ELF-1 (cell line): ENCODE data around the gene TXNL4B.

ENCODE experiments used
- DNase-seq: peaks from one replicate; pipeline ENCODE4 v3.0.0-alpha.2; 2016; ENCODE audit warnings: low read depth, low spot score

Gene TXNL4B

DNA sequence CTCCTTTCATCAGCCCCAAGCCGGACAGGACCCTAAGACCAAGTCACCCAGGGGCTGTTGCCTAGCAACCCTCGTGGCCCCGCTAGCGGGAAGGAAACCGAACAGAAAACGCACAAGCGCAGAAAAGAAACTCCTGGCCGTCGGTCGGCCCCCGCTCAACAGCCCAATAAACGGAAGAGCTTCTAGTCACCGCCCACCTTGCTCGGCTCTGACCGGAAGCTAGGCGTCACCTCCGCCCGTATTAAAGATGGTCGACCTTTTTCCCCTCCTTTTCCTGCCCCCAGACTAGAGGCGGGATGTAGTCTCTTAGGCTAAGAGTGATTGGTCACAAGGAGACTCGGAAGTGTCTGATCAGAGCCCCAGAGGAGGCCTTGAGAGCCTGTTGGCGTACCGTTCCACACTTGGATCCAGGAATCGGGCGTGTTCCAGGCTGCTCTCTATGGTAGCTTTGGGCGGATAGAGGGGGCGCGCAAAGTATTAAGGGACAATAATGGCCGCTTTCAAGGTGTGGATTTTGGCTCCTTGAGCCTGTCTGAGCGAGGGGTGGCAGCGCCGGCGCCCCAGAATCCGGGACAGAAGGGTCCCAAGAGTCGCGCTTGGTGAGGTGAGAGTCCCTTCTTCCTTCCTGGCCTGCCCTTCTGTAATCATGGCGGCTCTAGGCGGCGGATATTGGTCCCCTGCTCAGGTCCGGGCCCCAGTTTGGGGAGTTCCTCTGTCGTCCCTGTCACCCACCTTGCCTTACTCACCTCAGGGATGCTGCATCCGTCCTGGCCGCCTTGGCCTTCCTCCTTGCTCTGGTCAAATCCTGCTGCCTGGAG lies at the start of gene TXNL4B, which contains the start of gene DHX38:
TXNL4B (minus strand) TSS at position 173 of the 818 bp plus-strand sequence. CDS start 2,871 bp downstream, outside the sequence.
DHX38 (plus strand) TSS at position 400 of the 818 bp plus-strand sequence. CDS start 2,311 bp downstream, outside the sequence.
- DNase-seq, result peak; percentile 99

DNA sequence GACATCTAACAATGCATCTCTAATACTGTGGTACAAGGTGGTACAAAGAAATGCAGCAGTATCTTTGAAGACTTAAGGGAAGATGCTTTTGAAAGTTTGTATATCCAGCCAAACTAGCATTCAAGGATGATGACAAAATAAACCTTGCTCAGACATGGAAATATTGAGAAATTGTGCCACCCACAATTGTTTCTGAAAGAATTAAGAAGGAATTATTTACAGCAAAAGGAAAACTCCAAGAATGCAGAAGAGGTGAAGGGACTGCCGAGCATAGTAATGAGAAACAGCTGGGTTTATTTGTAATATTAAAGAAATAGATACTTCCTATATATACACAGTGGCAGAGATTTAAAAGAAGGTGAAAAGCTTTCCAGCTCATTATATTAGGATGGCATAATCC lies 49.1 kb upstream of the TXNL4B start:
- no peak for DNase-seq

DNA sequence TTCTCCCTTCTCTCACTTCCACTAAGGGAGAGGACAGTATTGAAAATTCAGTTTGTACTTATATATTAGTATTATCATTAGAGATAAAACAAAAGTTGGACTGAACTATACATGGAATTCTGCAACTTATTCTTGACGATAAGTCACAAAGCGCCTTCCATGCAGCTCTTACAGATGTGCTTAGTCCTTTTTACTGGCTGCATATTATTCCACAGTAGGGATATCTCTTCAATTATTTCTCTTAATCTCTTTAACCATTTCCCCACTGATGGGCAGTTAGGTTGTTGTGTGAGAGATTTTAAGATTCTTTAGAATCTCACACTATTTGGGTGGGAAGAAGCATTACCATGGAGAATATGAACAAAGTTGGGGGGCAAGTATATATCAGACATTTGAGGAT lies 46.5 kb upstream of the TXNL4B start:
- no peak for DNase-seq

DNA sequence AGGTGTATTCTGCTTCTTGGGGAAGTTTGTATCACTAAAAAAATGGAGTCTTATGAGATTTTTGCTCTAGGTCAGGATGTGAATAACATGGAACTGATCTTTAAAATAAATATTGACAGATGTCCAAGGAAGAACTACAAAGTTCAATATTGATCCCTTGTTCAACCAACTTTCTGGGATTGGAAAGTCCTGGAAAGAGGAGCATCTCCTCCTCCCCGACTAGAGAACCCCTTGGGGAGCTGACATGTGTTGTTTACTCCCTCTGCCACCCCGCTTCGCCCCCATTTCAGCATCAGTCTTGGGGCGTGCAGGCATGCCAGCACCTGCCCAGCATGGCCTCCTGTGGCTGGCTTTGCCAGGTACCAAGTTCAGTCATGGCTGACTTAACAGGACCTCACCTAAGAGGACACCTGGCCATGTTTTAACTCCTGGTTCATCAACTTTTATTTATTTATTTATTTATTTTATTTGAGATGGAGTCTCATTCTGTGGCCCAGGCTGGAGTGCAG lies 44.7 kb upstream of the TXNL4B start:
- no peak for DNase-seq

DNA sequence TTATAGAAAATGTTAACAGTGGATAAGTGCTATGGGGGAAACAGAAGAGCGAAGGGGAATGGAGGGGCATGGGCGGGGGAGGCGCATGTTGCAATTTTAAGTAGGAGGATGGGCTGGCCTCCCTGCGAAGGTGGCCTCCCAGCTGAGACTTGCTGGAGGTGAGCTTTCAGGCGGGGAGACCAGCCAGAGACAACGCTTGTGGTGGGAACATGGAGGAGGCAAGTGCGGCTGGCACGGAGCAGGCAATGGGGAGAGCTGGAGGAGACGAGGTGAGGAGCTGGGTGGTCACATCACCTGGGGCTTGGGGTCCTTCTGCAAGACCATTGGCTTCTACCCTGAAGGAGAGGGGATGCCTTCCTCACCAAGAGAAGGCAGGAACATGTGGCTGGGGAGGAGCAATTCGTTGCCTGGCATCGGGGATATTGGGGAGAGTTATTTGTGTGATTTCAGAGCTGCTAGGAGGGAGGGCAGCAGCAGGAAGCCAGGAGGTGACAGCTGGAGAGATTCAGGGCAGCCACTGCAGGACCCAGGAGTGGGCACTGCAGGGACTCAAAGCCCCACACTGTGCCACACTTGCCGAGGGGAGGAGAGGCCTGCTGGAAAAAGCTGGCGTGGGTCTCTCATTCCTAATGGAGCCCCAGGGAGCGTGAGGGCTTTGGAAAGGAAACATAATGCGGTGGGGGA lies 44.1 kb upstream of the TXNL4B start:
- no peak for DNase-seq

DNA sequence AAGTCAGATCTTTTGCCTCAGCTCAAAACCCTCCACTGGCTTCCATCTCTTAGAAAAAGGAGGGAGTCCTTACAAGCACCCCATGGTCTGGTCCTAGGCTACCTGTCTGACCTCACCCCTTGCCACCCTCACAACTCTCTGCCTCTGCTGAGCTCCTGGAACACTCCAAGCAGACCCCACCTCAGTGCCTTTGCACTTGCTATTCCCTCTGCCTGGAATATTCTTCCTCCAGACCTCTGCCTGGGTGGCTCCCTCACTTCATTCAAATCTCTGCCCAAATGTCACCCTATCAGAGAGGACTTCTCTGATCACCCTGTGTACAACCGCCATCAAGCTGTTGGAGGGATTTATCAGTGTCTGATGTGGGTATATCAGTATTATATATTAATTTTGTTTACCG lies 41.1 kb upstream of the TXNL4B start:
- DNase-seq, result no peak

DNA sequence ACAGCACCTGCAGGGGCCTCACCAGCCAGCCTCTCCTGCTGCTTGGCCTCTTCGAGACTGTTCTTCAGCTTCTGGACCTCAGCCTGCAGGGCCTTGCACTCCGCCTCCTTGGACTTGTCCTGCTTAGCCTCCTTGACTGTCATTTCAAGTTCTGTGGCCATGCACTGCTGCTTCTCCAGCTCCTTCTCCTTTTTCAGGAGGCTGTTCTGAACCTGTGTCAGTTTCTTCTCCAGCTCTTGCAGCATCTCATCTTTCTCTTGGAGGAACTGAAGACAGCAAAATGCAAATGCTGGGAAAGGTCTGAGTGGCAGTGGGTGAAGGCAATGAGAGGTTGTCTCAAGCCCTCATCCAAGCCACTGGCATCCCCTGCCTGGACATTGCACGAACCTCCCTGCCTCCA lies 39.3 kb upstream of the TXNL4B start:
- no peak for DNase-seq

DNA sequence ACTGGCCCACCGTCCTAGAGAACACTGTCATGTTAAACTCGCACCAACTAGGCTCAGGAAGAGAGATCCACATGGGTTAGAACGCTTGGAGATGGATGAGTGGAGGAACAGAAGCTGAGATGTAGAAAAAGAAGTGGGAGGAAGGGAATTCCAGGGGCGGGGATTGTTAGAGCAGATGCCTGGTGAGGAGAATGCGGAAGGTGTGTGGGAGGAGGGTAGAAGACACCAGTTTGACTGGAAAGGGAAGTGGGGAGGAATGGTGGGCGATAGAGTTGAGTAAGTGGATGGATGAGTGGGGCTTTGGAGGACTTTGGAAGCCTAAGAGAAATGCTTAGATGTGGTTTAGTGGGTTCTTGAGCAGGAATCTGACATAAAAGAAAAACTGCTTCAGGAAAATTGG lies 37.6 kb upstream of the TXNL4B start:
- DNase-seq, result peak; percentile 43

DNA sequence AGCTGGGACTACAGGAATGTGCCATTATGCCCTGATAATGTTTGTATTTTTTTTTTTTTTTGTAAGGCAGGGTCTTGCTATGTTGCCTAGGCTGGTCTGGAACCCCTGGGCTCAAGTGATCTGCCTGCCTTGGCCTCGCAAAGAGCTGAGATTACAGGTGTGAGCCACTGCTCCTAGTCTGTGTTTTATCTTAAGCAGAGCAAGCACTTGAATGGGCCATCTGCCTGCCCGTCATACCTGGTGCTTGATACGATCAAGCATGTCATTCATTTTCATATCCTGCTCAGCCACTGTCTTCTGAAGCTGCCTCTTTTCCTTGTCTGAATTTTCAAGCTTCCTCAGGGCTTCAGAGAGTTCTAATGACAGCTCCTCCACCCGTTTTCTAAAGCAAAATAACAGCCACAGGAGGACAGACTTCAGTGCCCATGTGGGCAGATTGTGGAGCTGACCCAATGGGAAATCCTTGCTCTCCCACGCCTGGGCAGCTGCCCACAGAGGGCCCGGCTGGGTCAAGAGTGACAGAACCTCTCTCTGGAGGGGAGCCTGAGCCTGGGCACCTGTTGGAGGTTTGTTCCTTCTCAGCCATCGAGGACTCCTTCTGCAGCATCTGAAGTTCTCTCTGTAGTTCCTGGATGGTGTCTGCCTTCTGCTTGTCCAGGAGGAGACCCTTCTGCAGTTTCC lies 36.7 kb upstream of the TXNL4B start:
- no peak for DNase-seq

DNA sequence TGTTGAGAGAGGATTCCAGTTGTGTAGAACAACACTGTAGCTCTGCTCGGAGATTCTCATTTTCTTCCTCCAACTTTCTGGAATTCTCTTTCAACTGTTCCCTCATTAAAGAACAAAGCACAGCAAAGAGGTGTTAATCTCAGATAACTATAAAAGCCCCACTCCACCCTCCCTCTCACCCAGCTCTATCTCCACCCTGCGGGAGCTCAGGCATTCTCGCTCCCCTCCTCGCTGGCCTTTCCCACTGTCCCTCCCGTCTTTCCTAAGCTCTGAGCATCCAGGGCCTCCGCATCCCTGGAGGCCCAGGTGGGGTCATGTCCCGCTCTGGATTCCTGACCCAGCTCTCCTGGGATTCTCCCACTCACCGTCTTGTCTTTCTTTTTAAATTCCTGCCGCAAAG lies 35.3 kb upstream of the TXNL4B start:
- peak; percentile 49 for DNase-seq

DNA sequence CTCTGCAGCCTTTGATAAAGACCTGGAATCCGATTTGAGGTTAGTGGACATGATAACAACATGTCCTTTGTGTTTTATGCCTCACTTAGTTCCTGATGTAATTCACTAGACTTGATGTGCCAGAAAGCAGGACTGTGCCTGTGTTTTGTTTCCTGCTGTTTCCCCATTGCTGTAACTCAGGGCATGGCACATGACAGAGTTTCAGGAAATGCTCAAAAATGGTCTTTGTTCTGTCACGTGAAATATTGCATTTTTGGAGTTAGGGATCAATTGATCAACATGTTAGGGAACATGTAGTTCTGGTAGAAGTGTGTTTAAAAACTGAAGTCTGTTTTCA lies 33.0 kb upstream of the TXNL4B start:
- no peak for DNase-seq

DNA sequence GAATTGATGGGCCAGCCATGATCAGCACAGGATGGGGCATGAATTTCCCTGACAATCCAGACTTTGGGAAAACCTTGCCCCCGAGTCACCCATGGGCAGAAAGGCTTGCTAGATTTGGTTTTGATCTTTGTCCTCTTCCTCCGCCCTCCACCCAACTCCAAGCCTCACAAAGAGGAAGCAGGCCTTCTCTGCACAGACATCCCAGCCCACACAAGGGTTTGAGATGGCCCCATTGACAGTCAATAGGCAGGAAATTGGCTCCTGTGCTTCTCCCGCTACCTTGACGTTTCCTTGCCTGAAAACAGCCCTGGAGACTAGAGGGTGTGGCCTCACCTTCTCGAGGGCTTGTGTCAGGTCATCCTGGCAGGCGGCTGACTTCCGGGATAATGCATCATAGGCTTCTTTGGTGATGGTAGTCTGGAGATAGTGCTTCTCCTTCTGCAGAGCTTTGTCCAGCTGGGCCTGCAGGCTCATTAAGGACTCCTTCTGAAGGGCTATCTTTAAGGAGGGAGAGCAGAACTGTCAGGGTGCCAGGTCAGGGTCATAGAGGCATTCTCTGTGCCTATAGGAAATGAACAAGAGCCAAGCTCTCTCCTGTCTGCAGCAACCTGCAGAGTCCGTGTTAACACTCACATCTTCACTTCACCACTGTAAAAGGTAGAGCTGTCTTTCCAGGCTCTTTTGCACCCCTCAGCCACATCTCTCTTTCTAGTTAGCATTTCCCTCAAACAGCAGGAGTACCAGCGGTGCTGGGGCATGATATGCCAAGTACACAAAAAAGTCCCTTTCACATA lies 32.4 kb upstream of the TXNL4B start:
- DNase-seq, result no peak

DNA sequence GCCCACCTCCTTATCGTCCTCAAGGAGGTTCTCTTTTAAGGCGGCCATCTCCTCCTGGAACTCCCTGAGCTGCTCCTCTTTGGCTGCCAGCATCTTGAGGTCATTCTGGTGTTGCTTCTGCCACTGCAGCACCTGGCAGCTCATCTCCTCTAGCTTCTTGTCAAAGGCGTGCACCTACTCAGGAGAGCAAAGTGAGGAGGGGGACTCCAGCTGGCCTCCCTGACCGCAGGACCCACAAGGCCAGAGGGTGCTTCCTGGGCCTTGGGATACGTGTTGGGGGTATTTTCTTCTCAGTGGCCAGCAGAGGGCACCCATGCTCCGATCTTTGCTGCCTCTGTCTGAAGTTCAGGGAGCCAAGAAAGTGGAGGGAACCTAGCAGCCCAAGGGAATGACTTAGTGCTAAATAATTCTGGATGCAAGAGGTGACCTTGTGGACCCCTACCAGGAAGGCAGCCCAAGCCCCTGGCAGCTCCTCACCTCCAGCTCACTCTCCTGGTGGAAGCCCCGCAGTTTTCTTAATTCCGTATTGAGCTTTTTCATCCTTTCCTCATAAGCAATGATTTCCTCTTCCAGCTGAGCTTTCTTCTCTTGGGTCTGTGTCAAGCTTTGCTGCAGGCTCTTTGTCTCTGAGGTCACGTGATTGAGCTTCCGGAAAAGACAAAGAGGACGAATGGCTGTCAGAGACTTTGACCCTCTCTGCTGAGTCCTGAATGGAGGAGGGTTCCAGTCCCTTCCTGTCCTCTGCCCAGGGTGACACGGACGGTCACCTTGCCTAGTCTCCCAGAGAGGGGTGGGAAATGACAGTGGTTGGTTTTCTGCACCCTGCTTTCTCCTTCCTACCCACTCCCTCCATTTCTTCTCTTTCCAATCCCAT lies 31.6 kb upstream of the TXNL4B start:
- DNase-seq, result peak; percentile 86

DNA sequence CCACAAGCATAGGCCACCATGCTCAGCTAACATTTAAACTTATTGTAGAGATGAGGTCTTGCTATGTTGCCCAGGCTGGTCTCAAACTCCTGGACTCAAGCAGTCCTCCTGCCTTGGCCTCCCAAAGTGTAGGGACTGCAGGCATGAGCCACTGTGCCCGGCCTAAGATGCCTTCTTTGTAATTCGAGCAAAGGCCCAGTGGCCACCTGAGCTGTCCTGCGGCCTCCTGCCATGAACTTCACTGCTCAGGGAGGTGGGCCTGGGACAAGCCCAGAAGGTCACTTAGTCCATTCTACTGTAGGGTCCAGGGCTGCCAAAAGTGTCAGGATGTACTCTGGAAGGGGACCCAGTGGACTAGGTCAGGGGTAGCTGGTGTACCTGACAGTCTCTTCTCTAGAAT lies 30.7 kb upstream of the TXNL4B start:
- DNase-seq, result no peak

DNA sequence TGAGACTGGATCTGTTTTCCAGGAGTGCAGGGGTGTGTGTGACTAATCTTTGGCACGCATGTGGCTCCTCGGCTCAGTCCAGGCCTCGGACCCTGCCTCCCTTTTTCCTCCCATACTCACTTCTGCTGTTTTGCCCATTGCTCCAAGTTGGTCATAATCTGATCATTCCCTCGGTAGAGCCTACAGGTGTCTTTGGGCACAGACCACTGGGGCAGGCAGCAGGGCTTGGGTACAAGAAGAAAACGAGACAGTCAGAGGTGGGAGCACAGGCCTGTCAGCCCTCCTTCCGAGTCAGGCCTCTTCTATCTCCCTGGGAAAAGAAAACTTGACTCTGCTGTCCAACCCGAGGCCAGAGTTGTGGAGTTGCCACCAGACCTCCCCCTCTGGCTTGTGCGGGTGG lies 30.0 kb upstream of the TXNL4B start:
- DNase-seq, result no peak

DNA sequence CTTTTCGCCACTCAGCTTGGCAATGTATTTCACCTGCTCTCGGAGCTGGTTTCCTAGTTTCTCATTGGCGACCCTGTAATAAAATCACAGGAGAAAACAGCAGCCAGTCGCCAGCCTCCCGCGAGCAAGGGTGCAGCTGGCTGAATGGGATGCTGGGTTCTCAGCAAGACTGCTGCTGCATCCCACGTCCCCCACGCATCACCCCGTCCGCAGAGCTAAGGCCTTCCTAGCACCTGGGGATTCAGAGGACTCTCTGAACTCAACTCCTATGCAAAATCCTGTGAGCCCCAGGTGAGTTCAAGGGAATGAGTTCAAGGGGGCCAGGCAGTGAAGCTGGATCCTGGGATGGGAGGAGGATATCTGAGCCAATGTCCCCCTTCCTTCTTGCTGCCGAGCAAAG lies 29.5 kb upstream of the TXNL4B start:
- no peak for DNase-seq

DNA sequence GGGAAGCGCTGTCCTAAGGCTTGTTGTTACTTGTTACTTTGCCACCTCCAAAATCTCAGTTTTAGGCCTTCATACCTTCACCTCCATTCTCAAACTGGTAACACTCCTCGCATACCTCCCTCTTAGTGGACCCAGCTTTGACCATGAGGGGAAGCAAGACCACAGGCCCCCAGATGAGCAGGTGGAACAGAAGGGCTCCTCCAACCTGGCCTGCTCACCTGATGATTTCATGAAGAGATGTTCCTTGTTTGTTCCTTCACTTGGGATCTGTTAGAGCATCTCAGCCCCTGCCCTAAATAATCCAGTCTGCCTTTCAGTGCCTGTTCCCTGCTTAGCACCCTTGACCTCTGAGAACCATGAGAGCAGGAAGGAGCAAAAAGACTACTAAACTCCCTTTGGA lies 28.9 kb upstream of the TXNL4B start:
- DNase-seq, result no peak

DNA sequence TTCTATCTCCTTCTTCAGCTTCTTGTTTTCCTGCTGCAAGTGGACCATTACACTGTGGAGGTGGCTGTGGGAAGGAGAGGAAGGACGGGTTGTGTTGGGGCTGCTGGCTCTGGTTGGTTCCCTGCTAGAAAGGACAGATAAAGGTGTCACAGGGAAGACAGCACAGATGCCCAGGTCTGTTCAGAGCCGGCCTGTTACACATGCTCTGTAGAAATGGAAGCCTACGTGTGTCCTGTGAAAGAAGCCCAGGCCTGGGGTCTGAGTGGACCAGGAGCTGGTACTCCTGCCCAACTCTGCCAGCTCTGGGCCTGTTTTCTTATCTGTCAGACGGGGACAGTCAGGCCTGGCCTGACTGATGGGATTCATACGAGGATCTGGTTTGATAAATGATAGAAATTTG lies 26.6 kb upstream of the TXNL4B start:
- no peak for DNase-seq

DNA sequence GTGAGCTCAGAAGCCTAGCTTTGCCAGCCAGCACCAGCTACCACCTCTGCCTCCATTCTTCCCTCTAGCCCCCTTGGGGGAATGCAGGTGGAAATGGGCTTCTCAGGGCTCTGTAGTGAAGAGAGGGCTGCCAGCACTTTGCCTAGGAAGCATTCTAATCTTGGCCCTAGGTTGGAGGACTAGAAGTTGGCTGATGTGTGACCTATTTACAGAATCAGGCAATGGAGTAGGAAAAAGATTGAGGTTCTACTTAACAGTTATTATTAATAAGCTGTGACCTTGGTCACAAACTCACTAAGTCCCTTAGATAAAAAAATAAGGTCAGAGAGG lies 20.2 kb upstream of the TXNL4B start:
- DNase-seq, result no peak

DNA sequence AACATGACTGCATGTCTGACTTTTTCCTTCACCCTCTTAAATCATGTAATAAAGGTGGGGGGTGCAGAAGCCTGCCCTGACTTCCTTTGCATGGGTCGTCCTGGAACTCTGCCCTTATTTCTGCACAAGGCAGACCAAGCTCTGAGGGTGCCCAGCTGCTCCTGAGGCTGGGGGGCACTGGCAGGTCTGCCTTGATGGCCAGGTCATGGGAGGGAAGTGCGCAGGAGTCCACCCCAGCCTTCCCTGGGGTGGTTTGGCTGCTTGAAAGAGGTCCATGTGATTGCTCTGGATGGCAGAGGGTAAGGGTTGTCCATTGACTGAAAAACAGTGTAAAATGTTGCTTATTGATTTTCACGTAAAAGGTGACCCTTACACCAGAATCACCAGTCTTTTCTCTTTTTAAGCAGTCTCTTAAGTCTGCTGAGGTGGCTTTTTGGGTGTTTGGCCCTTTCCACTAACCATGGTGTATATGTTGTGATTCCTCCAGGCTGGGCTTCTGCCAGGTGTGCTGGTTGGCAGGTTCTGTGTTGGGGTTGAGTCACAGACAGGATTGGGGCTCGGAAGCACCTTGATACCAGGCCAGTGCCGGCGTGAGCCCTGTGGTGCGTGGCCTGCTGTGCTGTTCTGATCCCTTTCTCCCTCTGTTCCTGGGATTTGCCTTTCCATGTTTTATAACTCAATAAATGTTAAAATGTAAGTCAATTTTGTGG lies 19.6 kb upstream of the TXNL4B start:
- no peak for DNase-seq
